GM21367 (cell line): Measurements from ENCODE around the gene CCDC81.
"Not testable (repeated sequence)": the region's sequence is repeated elsewhere in the genome, so short reads cannot be mapped to it uniquely, and the experiment has no call there.

Source experiments
- ATAC-seq: cut with Tn5 transposase; IDR thresholded peaks from one replicate; pipeline ENCODE4 v1.9.1; 2021; ENCODE audit not compliant: unreplicated experiment

CCDC81 gene

GRCh38 chr11:86374586-86374985, at the start of gene CCDC81:
Gene CCDC81 (plus strand): TSS chr11:86374887. CDS start chr11:86375164, 277 bp downstream.
- ATAC-seq, result no peak

GRCh38 chr11:86335131-86335767, 39.4 kb upstream of the CCDC81 start:
- no peak for ATAC-seq

- no peak for ATAC-seq
Measured at GRCh38 chr11:86337227-86337626, 37.5 kb upstream of the CCDC81 start.

- no peak for ATAC-seq
Measured at GRCh38 chr11:86341382-86341781, 33.3 kb upstream of the CCDC81 start.

- no peak for ATAC-seq
Measured at GRCh38 chr11:86346513-86346912, 28.2 kb upstream of the CCDC81 start.

- ATAC-seq, result no peak
Measured at GRCh38 chr11:86355256-86355655, 19.4 kb upstream of the CCDC81 start.

- ATAC-seq, result not testable (repeated sequence)
Measured at GRCh38 chr11:86357412-86357811, 17.3 kb upstream of the CCDC81 start.

GRCh38 chr11:86358720-86359119, 16.0 kb upstream of the CCDC81 start:
- ATAC-seq, result no peak

- ATAC-seq, result no peak
Measured at GRCh38 chr11:86360775-86361395, 13.8 kb upstream of the CCDC81 start.

- no peak for ATAC-seq
Measured at GRCh38 chr11:86363424-86363823, 11.3 kb upstream of the CCDC81 start.

GRCh38 chr11:86365546-86365945, 9.1 kb upstream of the CCDC81 start:
- ATAC-seq, result no peak

- ATAC-seq, result no peak
Measured at GRCh38 chr11:86369668-86370067, 5.0 kb upstream of the CCDC81 start.

GRCh38 chr11:86370171-86370570, 4.5 kb upstream of the CCDC81 start:
- ATAC-seq, result no peak

- ATAC-seq, result no peak
Measured at GRCh38 chr11:86370922-86371594, 3.6 kb upstream of the CCDC81 start.

GRCh38 chr11:86372041-86372440, 2.6 kb upstream of the CCDC81 start:
- no peak for ATAC-seq

GRCh38 chr11:86372586-86372985, 2.1 kb upstream of the CCDC81 start:
- no peak for ATAC-seq

- no peak for ATAC-seq
Measured at GRCh38 chr11:86374069-86374468, 618 bp upstream of the CCDC81 start.

GRCh38 chr11:86377972-86378371, 3.3 kb downstream of the CCDC81 start:
- no peak for ATAC-seq

GRCh38 chr11:86380295-86381059, 5.8 kb downstream of the CCDC81 start:
- ATAC-seq, result no peak

- ATAC-seq, result no peak
Measured at GRCh38 chr11:86383041-86383955, 8.6 kb downstream of the CCDC81 start.

- ATAC-seq, result no peak
Measured at GRCh38 chr11:86386283-86386682, 11.6 kb downstream of the CCDC81 start.
